ENCODE results near the gene VILL.
"Not testable (repeated sequence)": the region's sequence is repeated elsewhere in the genome, so short reads cannot be mapped to it uniquely, and the experiment has no call there.

Gene VILL

DNA sequence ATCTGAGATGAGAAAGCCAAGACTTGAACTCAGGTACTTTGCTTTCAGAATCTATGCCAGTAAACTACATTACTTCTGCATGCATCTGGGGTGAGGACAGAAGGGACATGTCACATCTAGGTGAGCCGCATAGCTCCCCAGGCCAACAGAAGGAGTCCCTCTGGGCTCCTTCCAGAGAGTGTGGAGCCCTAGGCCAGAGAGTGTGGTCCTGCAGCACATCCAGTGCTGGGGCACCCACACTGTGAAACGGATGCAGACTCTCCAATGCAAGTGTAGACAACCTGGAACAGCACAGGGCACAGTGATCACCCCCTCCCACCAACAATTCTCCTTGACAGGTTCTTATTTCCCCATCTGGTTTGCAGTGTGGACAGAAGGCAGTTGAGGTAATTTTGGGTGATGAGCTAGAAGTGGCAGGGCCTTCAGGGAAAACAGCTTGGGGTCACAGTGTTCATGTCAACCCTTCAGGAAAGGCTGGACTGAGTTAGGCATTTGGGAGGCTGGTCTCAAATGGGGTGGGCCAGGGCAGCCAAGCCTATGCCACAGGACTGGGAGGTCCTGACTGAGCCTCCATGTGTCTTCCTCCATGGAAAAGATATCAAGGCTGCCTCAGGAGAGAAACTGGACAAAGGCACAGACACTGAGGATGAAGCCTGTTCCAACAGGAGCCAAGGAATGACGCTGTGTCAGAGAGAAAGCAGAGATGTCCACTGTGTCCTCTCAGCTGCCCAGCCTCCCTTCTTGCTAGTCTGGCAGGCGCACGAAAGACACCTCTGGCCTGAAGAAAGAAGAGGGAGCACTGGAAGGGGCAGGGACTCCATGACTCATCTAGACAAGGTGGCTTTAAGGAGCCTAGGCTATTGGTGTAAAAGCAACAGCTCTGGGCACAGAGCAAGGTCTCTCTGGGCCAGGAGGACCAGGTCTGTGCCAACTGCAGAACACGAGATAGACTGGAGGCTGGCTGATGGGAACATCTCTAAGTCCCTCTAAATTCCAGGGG, 37.2 kb downstream of the VILL start:
- DNase-seq = no peak
- in situ Hi-C loops (cut with HindIII; ENCODE audit: low pct_ligation_motif_present, low pct_unique_long_range_greater_than_20kb, low sequenced_read_pairs) = no loop called here

GRCh38 chr3:38028621-38029361, 38.2 kb downstream of the VILL start:
- in situ Hi-C loops (cut with HindIII; ENCODE audit: low pct_ligation_motif_present, low pct_unique_long_range_greater_than_20kb, low sequenced_read_pairs) = no loop called here

GRCh38 chr3:38029400-38030125, 39.0 kb downstream of the VILL start, which contains the start of gene PLCD1:
PLCD1 (minus strand) TSS chr3:38029642; CDS start chr3:38029539, 103 bp downstream.
- in situ Hi-C loops (cut with HindIII; ENCODE audit: low pct_ligation_motif_present, low pct_unique_long_range_greater_than_20kb, low sequenced_read_pairs) = no loop called here
- peak; percentile 63 for DNase-seq

More at GRCh38 chr3:38028621-38029361, 38.2 kb downstream of the VILL start:
- no peak for DNase-seq

DNA sequence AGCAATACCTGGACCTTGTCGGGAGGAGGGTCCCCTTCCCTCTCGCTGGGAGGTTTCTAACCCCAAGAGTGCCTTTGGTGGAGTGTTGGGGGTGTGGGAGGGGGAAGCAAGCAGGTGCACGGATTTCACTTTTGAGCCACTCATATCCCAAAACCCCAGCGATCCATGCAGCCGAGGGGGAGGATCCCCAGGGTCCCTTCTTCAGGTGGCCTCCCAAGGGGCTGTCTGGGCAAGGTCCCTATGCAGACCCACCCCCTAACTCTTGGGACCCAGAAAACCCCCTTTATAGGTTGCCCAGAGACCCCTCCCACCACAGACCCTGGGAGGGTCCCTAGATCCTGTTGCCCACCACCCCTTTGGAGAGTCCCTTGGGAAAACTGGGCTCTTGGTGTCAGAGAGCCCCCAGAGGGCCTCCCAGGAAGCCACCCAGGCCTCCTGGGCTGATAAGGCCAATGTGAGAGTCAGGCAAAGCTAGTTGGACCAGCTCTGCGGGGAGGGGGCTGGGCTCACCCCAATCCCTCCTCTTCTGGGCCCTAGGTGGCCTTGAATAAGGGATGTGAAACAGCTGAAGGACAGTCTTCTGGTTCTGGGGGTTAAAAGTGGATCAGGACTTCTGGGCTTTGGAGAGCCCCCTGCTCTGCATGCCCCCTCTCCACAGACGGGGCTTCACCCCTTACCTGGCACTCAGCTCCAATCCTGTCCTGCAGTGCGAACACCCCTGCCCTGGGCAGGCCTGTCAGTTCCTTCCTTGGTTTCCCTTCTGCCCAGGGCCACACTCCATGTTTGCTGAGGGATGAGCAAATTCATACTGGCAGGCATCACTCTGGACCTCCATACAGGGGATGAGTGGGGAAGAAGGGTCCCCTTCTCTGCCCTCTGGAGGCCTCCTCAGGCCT, 39.8 kb downstream of the VILL start:
- in situ Hi-C loops (cut with HindIII; ENCODE audit: low pct_ligation_motif_present, low pct_unique_long_range_greater_than_20kb, low sequenced_read_pairs) = no loop called here

DNA sequence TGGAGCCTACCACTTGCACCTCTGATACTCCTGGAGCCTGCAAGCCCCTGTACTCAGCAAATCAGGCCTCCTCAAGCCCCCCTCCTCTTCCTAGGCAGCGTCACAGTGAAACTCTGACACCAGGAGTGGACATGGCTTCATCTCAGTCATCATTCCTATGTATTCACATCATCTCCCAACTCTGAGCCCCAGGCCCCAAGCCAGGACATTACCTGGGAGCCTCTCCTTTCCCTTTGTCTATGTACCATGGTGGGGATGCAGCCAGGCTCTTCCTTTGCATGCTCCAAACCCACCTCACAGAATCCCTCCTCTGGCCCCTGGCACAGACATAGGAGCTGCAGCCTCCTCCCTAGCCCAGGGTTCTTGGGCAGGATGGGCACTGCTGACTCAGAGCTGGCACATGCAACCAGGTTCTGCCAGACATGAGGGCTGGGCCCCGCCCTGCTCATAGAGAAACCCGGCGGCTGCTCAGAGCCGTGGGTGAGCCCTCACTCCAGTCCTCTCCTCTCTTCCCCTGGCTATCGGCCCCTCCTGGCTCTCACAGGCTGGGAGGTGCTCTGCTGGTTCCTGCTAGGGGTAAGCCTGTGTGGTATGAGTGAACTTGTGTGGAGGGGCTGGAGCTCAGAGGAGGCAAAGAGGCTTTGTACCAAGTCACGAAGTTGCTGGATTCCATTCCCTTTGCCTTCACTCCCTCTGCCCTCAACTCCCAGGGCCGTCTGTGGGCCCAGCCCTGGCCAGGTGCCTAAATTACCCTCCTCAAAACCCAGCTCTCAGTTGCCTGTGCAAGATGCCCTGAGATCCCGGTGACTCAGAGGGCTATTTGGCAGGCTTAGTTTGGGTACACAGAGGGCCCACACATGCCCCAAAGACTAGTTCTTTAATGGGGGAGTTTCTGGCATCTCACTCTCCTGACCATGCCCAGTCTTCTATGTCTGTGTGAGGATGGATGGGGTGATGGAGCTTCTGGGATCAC, 40.7 kb downstream of the VILL start:
- peak; percentile 81 for DNase-seq
- in situ Hi-C loops (cut with HindIII; ENCODE audit: low pct_ligation_motif_present, low pct_unique_long_range_greater_than_20kb, low sequenced_read_pairs) = no loop called here

More for the DNA sequence above, 39.8 kb downstream of the VILL start:
- no peak for DNase-seq

- in situ Hi-C loops (cut with HindIII; ENCODE audit: low pct_ligation_motif_present, low pct_unique_long_range_greater_than_20kb, low sequenced_read_pairs) = no loop called here
- DNase-seq = no peak
Observed at GRCh38 chr3:38032328-38032865, 41.8 kb downstream of the VILL start.

GRCh38 chr3:38033586-38033985, 43.0 kb downstream of the VILL start:
- in situ Hi-C loops (cut with HindIII; ENCODE audit: low pct_ligation_motif_present, low pct_unique_long_range_greater_than_20kb, low sequenced_read_pairs); DNase-seq: not testable (repeated sequence)

DNA sequence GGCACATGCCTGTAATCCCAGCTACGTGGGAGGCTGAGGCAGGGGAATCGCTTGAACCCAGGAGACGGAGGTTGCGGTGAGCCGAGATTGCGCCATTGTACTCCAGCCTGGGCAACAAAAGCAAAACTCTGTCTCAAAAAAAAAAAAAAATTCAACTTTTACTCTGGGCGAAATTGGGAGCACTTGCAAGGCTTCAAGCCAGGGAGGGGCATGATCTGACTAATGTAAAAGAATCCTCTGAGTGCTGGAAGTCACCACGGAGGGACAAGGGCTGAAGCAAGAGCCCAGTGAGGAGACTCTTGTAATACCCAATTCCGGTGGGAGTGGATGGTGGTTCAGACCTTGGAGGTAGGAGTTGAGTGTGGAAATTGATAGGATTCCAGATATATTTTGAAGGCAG, 43.7 kb downstream of the VILL start:
- DNase-seq; in situ Hi-C loops (cut with HindIII; ENCODE audit: low pct_ligation_motif_present, low pct_unique_long_range_greater_than_20kb, low sequenced_read_pairs): not testable (repeated sequence)

DNA sequence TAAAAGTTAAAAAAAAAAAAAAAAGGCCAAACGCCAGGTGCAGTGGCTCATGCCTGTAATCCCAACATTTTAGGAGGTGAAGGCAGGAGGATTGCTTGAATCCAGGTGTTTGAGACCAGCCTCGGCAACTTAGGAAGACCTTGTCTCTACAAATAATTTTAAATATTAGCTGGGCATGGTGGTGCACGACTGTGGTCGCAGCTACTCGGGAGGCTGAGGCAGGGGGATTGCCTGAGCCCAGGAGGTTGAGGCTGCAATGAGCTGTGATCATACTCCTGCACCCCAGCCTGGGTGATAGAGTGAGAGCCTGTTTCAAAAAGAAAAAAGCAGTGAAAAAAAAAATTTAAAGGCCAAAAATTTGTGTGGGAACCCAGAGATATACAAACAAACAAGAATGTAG, 45.7 kb downstream of the VILL start:
- no peak for DNase-seq
- in situ Hi-C loops (cut with HindIII; ENCODE audit: low pct_ligation_motif_present, low pct_unique_long_range_greater_than_20kb, low sequenced_read_pairs) = no loop called here

GRCh38 chr3:38036906-38037305, 46.3 kb downstream of the VILL start:
- no peak for DNase-seq
- in situ Hi-C loops (cut with HindIII; ENCODE audit: low pct_ligation_motif_present, low pct_unique_long_range_greater_than_20kb, low sequenced_read_pairs) = no loop called here

DNA sequence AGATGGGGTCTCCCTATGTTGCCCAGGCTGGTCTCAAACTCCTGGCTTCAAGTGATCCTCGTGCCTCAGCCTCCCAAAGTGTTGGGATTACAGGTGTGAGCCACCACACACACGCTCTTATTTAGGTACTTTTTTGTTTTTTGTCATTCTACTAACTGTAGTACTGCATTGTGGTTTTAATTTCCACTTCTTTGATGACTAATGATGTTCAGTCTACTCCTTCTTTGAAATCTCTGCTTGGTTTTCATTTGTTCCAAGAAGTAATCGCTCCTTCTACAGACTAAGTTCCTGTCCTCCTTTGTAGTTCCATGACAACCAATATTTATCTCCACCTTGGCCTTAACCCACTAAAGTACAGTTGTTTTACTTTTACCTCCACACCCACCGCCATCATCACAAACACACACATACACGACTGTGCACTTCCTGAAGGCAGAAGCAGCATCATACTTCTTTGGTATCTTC, 47.9 kb downstream of the VILL start:
- no peak for DNase-seq
- in situ Hi-C loops (cut with HindIII; ENCODE audit: low pct_ligation_motif_present, low pct_unique_long_range_greater_than_20kb, low sequenced_read_pairs) = no loop called here

GRCh38 chr3:38039101-38039898, 48.7 kb downstream of the VILL start, which contains the start of gene DLEC1:
DLEC1 (plus strand) TSS chr3:38039208; CDS start chr3:38039226, 18 bp downstream.
- in situ Hi-C loops (cut with HindIII; ENCODE audit: low pct_ligation_motif_present, low pct_unique_long_range_greater_than_20kb, low sequenced_read_pairs) = no loop called here
- no peak for DNase-seq

- in situ Hi-C loops (cut with HindIII; ENCODE audit: low pct_ligation_motif_present, low pct_unique_long_range_greater_than_20kb, low sequenced_read_pairs) = no loop called here
- DNase-seq = no peak
Observed at GRCh38 chr3:38039899-38040261, 49.3 kb downstream of the VILL start.

GRCh38 chr3:38040401-38040800, 49.8 kb downstream of the VILL start:
- in situ Hi-C loops (cut with HindIII; ENCODE audit: low pct_ligation_motif_present, low pct_unique_long_range_greater_than_20kb, low sequenced_read_pairs) = no loop called here
- DNase-seq = no peak

- no peak for DNase-seq
- in situ Hi-C loops (cut with HindIII; ENCODE audit: low pct_ligation_motif_present, low pct_unique_long_range_greater_than_20kb, low sequenced_read_pairs) = no loop called here
Observed at GRCh38 chr3:38043486-38043885, 52.9 kb downstream of the VILL start.

DNA sequence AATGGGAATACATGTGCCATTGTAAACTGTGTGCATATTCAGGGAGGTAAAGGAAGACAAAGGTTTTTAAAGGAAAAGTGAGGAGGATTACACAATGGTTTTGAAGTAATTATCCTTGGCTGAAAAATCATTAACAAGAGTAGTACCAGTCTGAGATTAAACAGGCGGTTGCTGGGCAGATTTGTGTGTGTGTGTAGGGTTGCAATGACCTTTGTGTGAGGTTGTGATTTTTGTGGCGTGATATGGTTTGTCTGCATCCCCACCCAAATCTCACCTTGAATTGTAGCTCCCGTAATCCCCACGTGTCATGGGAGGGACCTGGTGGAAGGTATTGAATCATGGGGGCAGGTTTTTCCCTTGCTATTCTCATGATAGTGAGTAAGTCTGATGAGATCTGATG, 55.4 kb downstream of the VILL start:
- no peak for DNase-seq
- in situ Hi-C loops (cut with HindIII; ENCODE audit: low pct_ligation_motif_present, low pct_unique_long_range_greater_than_20kb, low sequenced_read_pairs) = no loop called here
